RWPE2 (cell line): ENCODE data around the gene ARID3A.
A peak's percentile ranks its signal among the peaks of the same experiment; 100 is the strongest.

ENCODE experiments used
- ATAC-seq: fragments of 200-7000 bp; cut with Tn5 transposase; 3 replicates; pipeline ENCODE4 v1.9.1; 2021; ENCODE audit warnings: low read depth
- DNase-seq: peaks from one replicate; pipeline ENCODE4 v3.0.0-alpha.2; 2020; ENCODE audit warnings: low spot score
- H3K27ac ChIP-seq: fragments of 450-650 bp; 2 replicates; pipeline ENCODE4 v1.5.1; 2017; ENCODE audit warnings: mild to moderate bottlenecking; ENCODE audit not compliant: poor library complexity, severe bottlenecking
- H3K27me3 ChIP-seq: fragments of 250-450 bp; sonication (Bioruptor Pico); 2 replicates; pipeline ENCODE4 v1.5.1; 2021; ENCODE audit warnings: mild to moderate bottlenecking, moderate library complexity; ENCODE audit not compliant: insufficient read depth, poor library complexity, severe bottlenecking
- H3K36me3 ChIP-seq: fragments of 250-450 bp; sonication (Bioruptor Pico); 2 replicates; pipeline ENCODE4 v1.5.1; 2020; ENCODE audit warnings: low read depth, mild to moderate bottlenecking, moderate library complexity
- H3K4me1 ChIP-seq: fragments of 250-450 bp; sonication (Bioruptor Pico); 2 replicates; pipeline ENCODE4 v1.5.1; 2021; ENCODE audit warnings: mild to moderate bottlenecking, moderate library complexity; ENCODE audit not compliant: insufficient read depth, poor library complexity, severe bottlenecking
- H3K4me3 ChIP-seq: fragments of 250-450 bp; sonication (Bioruptor Pico); 2 replicates; pipeline ENCODE4 v1.5.1; 2021; ENCODE audit warnings: mild to moderate bottlenecking, moderate library complexity; ENCODE audit not compliant: severe bottlenecking
- H3K9me3 ChIP-seq: fragments of 250-450 bp; sonication (Bioruptor Pico); 2 replicates; pipeline ENCODE4 v1.5.1; 2021; ENCODE audit warnings: mild to moderate bottlenecking, moderate library complexity; ENCODE audit not compliant: severe bottlenecking
- TF ChIP-seq, protein P1 (sequence below): fragments of 450-650 bp; IDR thresholded peaks from one replicate; pipeline ENCODE4 v1.5.1; 2017; ENCODE audit warnings: mild to moderate bottlenecking, moderate library complexity; ENCODE audit not compliant: poor library complexity, severe bottlenecking

ARID3A gene

GRCh38 chr19:952680-953444, 27.0 kb downstream of the ARID3A start:
- Histone ChIP-seq H3K4me1 (peaks cover 18% of the 10 kb centered on the region), H3K36me3 (no peaks in the 10 kb centered on the region), H3K27me3 (no peaks in the 10 kb centered on the region), H3K27ac (no peak overlapping the region), H3K4me3 (no peak overlapping the region), H3K9me3 (no peaks in the 10 kb centered on the region)
- DNase-seq (peak; percentile 49), ATAC-seq (no peak)
- TF ChIP-seq, protein P1, sequence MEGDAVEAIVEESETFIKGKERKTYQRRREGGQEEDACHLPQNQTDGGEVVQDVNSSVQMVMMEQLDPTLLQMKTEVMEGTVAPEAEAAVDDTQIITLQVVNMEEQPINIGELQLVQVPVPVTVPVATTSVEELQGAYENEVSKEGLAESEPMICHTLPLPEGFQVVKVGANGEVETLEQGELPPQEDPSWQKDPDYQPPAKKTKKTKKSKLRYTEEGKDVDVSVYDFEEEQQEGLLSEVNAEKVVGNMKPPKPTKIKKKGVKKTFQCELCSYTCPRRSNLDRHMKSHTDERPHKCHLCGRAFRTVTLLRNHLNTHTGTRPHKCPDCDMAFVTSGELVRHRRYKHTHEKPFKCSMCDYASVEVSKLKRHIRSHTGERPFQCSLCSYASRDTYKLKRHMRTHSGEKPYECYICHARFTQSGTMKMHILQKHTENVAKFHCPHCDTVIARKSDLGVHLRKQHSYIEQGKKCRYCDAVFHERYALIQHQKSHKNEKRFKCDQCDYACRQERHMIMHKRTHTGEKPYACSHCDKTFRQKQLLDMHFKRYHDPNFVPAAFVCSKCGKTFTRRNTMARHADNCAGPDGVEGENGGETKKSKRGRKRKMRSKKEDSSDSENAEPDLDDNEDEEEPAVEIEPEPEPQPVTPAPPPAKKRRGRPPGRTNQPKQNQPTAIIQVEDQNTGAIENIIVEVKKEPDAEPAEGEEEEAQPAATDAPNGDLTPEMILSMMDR = no peak

- H3K27me3 ChIP-seq = no peaks in the 10 kb centered on the region
- H3K27ac ChIP-seq = no peak overlapping the region
- ATAC-seq (no peak), DNase-seq (no peak)
- no peaks in the 10 kb centered on the region for H3K9me3 ChIP-seq
- H3K4me3 ChIP-seq = no peak overlapping the region
- TF ChIP-seq, protein P1 = no peak
- no peaks in the 10 kb centered on the region for H3K36me3 ChIP-seq
- H3K4me1 ChIP-seq = peaks cover 18% of the 10 kb centered on the region
Measured at GRCh38 chr19:953445-954271, 27.8 kb downstream of the ARID3A start.

GRCh38 chr19:954272-954671, 28.4 kb downstream of the ARID3A start:
- no peak overlapping the region for H3K4me3 ChIP-seq
- no peak for ATAC-seq

DNA sequence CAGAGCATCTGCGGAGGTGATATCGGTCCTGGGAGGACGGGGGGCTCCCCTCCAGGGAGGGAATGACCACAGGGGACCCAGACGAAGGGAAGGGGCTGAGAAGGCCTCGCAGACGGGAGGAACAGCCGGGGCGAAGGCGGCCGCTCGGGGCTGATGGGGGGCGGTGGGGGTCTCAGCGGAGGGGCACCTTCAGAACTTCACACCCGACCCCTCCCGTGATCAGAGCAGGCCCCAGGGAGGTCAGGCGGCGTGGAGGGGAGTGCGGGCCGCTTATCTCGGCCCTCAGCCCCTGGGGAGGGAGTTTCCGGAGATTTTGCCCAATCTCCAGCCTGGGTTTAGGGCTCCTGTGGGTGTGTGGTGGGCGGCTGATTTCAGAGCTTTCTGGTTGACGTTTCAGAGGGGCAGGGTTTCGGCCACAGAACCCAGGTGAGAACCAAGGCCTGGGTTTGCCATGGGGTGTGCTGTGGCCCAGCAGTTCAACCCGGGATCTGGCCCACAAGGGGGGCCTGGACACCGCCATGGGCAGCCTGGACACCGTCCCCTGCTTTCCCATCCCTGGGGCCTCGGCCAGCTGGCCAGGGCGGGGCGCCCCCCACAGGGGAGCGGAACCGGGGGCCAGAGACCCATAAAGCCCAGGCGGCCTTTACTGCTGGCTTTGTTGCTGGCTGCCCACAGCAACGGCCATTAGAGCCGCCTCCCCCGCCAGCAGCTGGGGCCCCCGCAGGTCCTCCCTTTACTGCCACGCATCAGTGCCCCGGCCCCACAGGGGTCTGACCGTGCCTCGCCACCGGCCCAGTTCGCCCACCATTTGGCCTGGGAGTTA, 29.0 kb downstream of the ARID3A start:
- H3K4me3 ChIP-seq = no peak overlapping the region
- H3K4me1 ChIP-seq = peaks cover 24% of the 10 kb centered on the region
- no peaks in the 10 kb centered on the region for H3K9me3 ChIP-seq
- H3K36me3 ChIP-seq = no peaks in the 10 kb centered on the region
- DNase-seq = peak; percentile 45
- TF ChIP-seq, protein P1 = no peak
- no peak overlapping the region for H3K27ac ChIP-seq
- ATAC-seq = no peak
- no peaks in the 10 kb centered on the region for H3K27me3 ChIP-seq

More at GRCh38 chr19:954272-954671, 28.4 kb downstream of the ARID3A start:
- TF ChIP-seq, protein P1 = no peak
- H3K4me1 ChIP-seq = peaks cover 24% of the 10 kb centered on the region
- no peaks in the 10 kb centered on the region for H3K9me3 ChIP-seq
- H3K27me3 ChIP-seq = no peaks in the 10 kb centered on the region
- H3K36me3 ChIP-seq = no peaks in the 10 kb centered on the region
- H3K27ac ChIP-seq = no peak overlapping the region
- DNase-seq = no peak
